Stimulated activated CD8-positive, alpha-beta memory T cell treated with anti-CD3 and anti-CD28 coated beads, Interleukin-7, amount 100 ng/mL, for 48 hours (primary cell): ENCODE data around the gene CHIT1.
"Not testable (repeated sequence)": the region's sequence is repeated elsewhere in the genome, so short reads cannot be mapped to it uniquely, and the experiment has no call there.

ENCODE experiments used
- DNase-seq, 2 donors: peaks; one replicate each; pipeline ENCODE4 v3.0.0-alpha.2; 2020; ENCODE audit warnings: low read depth in 1 of 2; ENCODE audit errors: extremely low read depth in 1 of 2

Gene CHIT1

GRCh38 chr1:203266140-203266539, 36.7 kb upstream of the CHIT1 start:
- DNase-seq: not testable (repeated sequence)

DNA sequence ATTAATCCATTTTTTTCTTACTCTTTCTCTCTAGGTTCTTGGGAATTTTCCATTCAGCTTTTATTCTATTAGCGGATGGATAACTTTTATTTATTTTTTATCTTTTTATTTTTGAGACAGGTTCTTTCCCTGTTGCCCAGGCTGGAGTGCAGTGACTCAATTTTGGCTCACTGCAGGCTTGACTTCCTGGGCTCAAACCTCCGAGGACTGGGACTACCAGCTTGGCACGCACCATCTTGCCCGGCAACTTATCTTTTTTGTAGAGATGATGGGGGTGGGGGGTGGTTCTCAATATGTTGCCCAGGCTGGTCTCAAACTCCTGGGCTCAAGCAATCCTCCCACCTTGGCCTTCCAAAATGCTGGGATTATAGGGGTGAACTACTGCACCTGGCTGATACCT, 36.1 kb upstream of the CHIT1 start:
- no peak for DNase-seq

GRCh38 chr1:203264052-203264501, 34.6 kb upstream of the CHIT1 start:
- no peak for DNase-seq

GRCh38 chr1:203263496-203263895, 34.0 kb upstream of the CHIT1 start:
- no peak for DNase-seq

DNA sequence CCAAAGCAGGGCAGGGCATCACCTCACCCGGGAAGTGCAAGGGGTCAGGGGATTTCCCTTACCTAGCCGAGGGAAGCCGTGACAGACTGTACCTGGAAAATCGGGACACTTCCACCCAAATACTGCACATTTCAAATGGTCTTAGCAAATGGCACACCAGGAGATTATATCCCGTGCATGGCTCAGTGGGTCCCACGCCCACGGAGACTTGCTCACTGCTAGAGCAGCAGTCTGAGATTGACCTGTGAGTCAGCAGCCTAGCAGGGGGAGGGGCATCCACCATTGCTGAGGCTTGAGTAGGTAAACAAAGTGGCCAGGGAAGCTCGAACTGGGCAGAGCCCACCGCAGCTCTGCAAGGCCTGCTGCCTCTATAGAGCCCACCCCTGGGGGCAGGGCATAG, 27.2 kb upstream of the CHIT1 start:
- DNase-seq: not testable (repeated sequence)

GRCh38 chr1:203254782-203255181, 25.3 kb upstream of the CHIT1 start:
- not testable (repeated sequence) for DNase-seq

- no peak for DNase-seq
Measured at GRCh38 chr1:203252678-203253077, 23.2 kb upstream of the CHIT1 start.

DNA sequence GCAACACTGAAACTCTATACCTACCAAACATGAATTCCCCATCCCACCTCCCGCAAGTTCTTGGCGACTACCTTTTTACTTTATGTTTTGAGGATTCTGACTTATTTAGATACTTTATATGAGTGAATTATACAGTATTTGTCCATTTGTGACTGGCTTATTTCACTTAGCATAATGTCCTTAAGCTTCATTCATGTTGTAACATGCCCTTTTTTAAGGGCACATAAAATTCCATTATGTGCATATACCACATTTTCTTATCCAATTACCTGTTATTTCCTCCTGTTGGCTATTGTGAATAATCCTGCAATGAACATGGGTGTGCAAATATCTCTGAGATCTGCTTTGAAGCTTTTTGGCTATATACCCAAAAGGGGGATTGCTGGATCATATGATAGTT, 22.0 kb upstream of the CHIT1 start:
- DNase-seq: no peak

GRCh38 chr1:203250911-203251310, 21.4 kb upstream of the CHIT1 start:
- no peak for DNase-seq

- no peak for DNase-seq
Measured at GRCh38 chr1:203244776-203245175, 15.3 kb upstream of the CHIT1 start.

GRCh38 chr1:203241708-203242107, 12.2 kb upstream of the CHIT1 start:
- DNase-seq: not testable (repeated sequence)

DNA sequence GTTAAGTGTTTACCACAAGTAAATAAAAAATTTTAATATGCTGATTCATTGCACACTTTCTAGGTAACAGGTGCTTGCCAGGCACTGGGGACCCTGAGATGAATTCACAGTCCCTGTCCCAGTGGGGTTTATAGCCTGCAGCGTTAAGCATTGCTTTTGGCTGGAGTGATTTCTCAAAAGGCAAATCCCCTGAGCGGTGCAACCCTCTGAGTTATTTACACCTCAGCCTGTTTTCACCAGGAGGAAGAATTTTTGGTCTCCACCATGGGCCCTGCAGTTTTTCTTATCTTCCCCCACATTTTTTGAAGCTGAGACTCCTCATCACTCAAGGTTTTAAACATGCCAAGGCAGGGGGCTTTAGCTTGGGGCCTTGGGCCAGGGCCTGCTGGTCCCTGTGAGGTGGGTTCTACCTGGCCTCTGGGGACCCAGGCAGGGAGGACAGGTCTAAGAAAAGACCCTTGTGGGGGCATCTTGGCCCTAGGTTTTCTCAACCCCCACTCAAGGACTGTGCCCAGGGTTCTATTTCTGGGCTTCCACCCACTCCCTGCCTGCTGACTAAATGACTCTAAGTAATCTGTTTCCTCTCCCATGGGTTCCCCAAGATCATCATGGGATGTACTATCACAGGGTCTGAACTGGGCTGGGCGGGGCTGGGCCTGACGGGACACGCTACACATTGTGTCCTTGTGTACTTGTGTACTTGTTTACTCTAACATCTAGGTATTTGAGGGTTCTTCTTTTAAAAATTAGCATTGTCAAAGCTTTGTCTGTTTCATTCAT, 10.2 kb upstream of the CHIT1 start:
- no peak for DNase-seq

DNA sequence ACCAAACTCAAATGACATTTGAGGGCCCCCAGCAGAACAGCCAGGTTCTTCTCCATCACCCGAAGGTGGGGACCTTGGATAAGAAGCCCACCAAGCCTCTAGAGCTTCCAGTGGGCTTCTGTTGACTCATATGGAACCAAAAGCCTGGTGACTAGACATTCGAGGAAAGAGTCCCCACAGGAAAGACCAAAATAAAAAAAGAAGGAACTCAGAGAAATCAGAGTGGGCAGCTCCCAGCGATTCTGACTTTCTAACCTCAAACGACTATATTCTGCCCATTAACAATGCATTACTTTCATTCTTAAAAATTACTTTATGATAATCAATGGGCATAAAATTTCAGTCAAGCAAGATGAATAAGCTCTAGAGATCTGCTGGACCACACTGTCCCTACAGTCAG, 9.6 kb upstream of the CHIT1 start:
- DNase-seq: no peak

DNA sequence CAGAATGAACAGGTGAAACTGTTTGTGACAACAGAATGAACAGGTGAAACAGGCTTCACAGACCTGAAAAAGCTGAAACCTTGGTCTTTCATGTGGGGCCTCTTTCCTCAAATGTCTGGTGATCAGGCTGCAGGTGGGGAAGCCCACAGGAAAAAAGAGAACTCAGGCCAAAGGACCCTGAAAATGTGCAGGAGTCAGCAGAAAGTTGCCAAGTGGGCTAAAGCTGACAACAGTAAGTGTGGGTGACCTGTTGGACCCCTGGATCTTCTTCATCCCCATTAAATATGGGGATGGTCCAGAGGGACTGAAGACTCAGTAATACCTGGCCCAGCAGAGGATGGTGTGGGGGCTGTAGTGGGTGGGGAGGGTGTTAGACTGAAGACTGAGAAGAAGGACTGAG, 9.1 kb upstream of the CHIT1 start:
- DNase-seq: no peak

DNA sequence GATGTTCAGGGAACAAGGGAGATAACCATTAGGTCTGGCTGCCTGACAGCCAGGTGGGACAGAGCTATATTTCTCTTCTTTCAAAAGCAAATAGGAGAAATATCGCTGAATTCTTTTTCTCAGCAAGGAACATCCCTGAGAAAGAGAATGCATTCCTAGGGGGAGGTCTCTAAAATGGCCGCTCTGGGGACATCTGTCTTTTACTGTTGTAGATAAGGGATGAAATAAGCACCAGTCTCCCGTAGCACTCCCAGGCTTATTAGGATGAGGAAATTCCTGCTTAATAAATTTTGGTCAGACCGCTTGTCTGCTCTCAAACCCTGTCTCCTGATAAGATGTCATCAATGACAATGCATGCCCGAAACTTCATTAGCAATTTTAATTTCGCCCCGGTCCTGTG, 5.4 kb upstream of the CHIT1 start:
- DNase-seq: not testable (repeated sequence)

- no peak for DNase-seq
Measured at GRCh38 chr1:203228670-203229069, 803 bp downstream of the CHIT1 start.

DNA sequence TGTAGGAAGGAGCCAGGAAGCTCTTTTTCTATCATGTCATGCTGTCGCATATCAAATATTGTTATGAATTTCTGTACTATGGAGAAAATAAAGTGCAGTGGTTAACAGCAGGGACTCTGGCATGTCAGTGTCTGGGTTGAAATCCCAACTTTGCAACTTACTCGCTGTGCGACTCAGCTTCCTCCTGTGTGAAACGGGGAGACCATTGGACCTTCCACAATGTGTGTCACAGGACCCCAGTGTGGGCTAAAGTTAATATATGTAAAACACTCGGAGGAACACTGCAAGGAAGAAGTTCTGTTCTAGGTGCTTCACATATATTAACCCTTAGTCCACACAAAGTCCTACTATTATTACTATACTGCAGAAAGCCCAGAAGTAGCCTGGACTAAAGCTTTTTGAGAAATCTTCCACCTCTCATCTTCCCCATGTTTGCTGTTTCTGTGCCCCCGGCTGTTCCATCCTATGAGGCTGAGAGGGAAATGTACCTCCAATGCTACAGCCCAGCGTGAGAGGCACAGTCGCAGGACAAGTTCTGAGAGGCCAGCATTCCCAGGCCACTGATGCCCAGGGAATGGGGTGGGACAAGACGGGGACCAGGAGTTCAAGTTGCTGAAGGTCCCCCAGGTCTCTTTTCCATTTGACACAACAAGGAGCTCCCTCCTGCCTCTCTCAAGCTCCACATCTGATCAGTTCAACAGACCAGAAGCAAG, 1.9 kb downstream of the CHIT1 start:
- DNase-seq: no peak

DNA sequence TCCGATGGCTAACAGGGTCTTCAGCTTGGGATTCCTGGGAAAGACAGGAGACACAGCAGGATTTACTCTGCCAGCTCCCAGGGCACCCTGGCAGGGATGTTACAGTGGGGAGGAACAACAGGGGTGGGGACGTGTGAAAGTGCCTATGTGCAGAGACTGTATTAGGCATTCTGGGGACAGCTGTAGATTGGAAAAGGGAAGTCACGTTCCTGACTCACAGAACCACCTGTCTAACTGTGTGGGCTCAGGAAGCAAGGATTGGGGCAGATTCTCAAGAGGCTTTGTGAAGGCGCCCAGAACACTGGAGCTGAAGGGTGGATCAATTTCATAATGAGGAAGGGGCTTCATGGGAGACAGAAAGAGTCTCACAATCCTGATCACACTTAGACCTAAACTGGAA, 4.4 kb downstream of the CHIT1 start:
- no peak for DNase-seq

DNA sequence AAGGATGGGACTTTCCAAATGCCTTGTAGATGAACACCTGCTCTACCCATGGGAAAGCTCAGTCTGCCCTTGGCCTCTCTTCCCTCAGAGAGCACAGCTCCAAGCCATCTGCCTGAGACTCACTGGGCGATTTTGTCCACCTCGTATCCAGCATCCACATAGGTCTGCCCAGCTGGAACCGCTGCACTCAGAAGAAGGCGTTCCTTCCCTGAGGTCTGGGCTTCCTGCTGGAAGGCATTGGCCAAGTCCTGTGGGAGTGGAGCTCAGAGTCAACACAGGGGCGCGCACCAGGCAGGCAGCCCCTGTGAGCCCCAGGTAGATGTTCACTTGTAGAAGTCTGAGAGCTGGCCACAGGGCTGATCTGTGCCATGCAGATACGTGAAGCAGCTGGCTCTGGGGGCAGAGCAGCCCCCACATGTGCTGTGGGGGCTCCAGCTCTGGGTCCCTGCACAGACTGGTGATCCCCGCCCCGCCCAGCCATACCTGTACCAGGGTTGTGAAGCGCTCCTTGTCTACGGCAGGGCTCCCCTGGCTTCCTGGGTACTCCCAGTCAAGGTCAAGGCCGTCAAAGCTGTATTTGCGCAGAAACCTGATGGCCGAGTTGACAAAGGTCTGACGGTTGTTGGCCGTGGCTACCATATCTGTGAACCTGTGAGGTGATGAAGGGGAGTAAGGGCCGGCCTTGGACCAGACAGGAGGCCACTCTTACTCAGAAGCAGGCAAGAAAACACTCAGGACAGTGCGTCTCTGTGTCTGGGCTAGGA, 6.3 kb downstream of the CHIT1 start:
- DNase-seq: no peak

- no peak for DNase-seq
Measured at GRCh38 chr1:203219934-203220333, 9.5 kb downstream of the CHIT1 start.

DNA sequence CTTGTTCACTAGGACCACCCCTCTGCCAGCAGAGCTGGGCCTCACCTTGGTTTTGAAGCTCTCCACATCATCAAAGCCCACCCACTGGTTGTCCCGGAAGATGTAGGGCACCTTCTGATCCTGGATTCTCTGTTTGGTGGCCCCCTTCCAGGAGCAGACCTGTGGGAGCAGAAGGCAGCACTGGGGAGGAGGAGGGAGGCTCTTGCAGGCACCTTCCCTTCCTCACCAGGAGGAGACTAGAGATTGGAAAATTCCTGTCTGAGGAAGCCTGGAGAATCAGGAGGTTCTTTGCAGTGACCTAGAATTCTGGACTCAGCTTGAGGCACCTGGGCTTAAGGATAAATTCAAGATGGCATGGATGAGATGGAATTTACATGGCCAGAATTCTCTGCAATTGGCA, 10.3 kb downstream of the CHIT1 start:
- DNase-seq: no peak

GRCh38 chr1:203217668-203218067, 11.8 kb downstream of the CHIT1 start:
- no peak for DNase-seq
